GM23338 (cell line): Measurements from ENCODE around the gene CPLANE1. TPM values are rescaled to one million over a fixed set of nuclear protein-coding genes. Genes with fewer than 3 reads are reported as not detected.

Source experiments
- ATAC-seq: fragments of 200-7000 bp; cut with Tn5 transposase; 3 replicates; pipeline ENCODE4 v1.9.1; 2020
- DNase-seq: peaks from one replicate; pipeline ENCODE4 v3.0.0-alpha.2; 2015; ENCODE audit warnings: low spot score
- H2AFZ ChIP-seq: fragments of 200-600 bp; sonication (generic); 2 replicates; pipeline ENCODE4 v1.8.0; 2016; ENCODE audit warnings: antibody characterized with exemption, mild to moderate bottlenecking, moderate library complexity
- H3F3A ChIP-seq: fragments of 200-600 bp; sonication (generic); replicated peaks from 2 replicates; pipeline ENCODE4 v1.8.0; 2017; ENCODE audit warnings: antibody characterized with exemption, mixed run types, low read depth
- H3K27ac ChIP-seq: fragments of 200-600 bp; sonication (generic); 2 replicates; pipeline ENCODE4 v1.6.1; 2016; ENCODE audit warnings: low read depth
- H3K27me3 ChIP-seq: fragments of 200-600 bp; sonication (generic); 2 replicates; pipeline ENCODE4 v1.8.0; 2016; ENCODE audit warnings: mild to moderate bottlenecking, mixed run types, moderate library complexity; ENCODE audit not compliant: insufficient read depth
- H3K36me3 ChIP-seq: fragments of 200-600 bp; sonication (generic); 2 replicates; pipeline ENCODE4 v1.8.0; 2016; ENCODE audit warnings: mild to moderate bottlenecking; ENCODE audit not compliant: insufficient read depth
- H3K4me1 ChIP-seq: fragments of 200-600 bp; sonication (generic); 2 replicates; pipeline ENCODE4 v1.8.0; 2016; ENCODE audit warnings: mild to moderate bottlenecking, moderate library complexity; ENCODE audit not compliant: insufficient read depth
- H3K4me2 ChIP-seq: fragments of 200-600 bp; sonication (generic); 2 replicates; pipeline ENCODE4 v1.7.1; 2017; ENCODE audit warnings: mixed run types
- H3K4me3 ChIP-seq: fragments of 200-600 bp; sonication (generic); 2 replicates; pipeline ENCODE4 v1.6.1; 2016; ENCODE audit warnings: mixed run types
- H3K79me2 ChIP-seq: fragments of 200-600 bp; sonication (generic); replicated peaks from 2 replicates; pipeline ENCODE4 v1.8.0; 2017; ENCODE audit warnings: mild to moderate bottlenecking; ENCODE audit not compliant: insufficient read depth
- H3K9me2 ChIP-seq: fragments of 200-600 bp; sonication (generic); 2 replicates; pipeline ENCODE4 v1.8.0; 2017; ENCODE audit not compliant: insufficient read depth
- H4K20me1 ChIP-seq: fragments of 200-600 bp; sonication (generic); replicated peaks from 2 replicates; pipeline ENCODE4 v1.8.0; 2017; ENCODE audit warnings: mild to moderate bottlenecking; ENCODE audit not compliant: insufficient read depth
- H3K27ac Mint-ChIP-seq: 2 replicates; pipeline ENCODE4 v1.8.0; 2020; ENCODE audit warnings: inconsistent platforms, mild to moderate bottlenecking, moderate library complexity, mixed read lengths
- H3K27me3 Mint-ChIP-seq: 3 replicates; pipeline ENCODE4 v1.8.0; 2022; ENCODE audit warnings: low read depth, mild to moderate bottlenecking, moderate library complexity, mixed read lengths, inconsistent platforms; ENCODE audit not compliant: insufficient read depth, poor library complexity
- H3K36me3 Mint-ChIP-seq: 3 replicates; pipeline ENCODE4 v1.8.0; 2021; ENCODE audit warnings: low read depth, mild to moderate bottlenecking, inconsistent platforms, moderate library complexity, mixed read lengths
- H3K4me1 Mint-ChIP-seq: 3 replicates; pipeline ENCODE4 v1.8.0; 2020; ENCODE audit warnings: mild to moderate bottlenecking, inconsistent platforms, mixed read lengths
- H3K4me3 Mint-ChIP-seq: 3 replicates; pipeline ENCODE4 v1.8.0; 2021; ENCODE audit warnings: moderate library complexity, mild to moderate bottlenecking, inconsistent platforms, mixed read lengths
- H3K9me3 Mint-ChIP-seq: 3 replicates; pipeline ENCODE4 v1.8.0; 2020; ENCODE audit warnings: moderate library complexity, mild to moderate bottlenecking, inconsistent platforms, mixed read lengths
- CREB1 ChIP-seq: fragments of 250-450 bp; sonication (Bioruptor Pico); IDR thresholded peaks from 2 replicates; pipeline ENCODE4 v1.5.0; 2020; ENCODE audit warnings: low read depth, mild to moderate bottlenecking, moderate library complexity
- CTCF ChIP-seq, 2 experiments: fragments of 200-600 bp in 1 of 2; sonication (generic) in 1 of 2; conservative IDR thresholded peaks; 2 replicates each; pipeline versions ENCODE4 v1.5.1 to v1.6.1; 2016 to 2017; ENCODE audit warnings: antibody characterized with exemption in 2 of 2, low read depth in 2 of 2, mild to moderate bottlenecking in 2 of 2, moderate library complexity in 1 of 2
- EZH2phosphoT487 ChIP-seq: fragments of 200-600 bp; sonication (generic); IDR thresholded peaks from one replicate; pipeline ENCODE4 v1.8.1; 2018; ENCODE audit warnings: antibody characterized with exemption; ENCODE audit not compliant: unreplicated experiment
- JUNB ChIP-seq: IDR thresholded peaks from one replicate; pipeline ENCODE4 v1.6.1; 2016; ENCODE audit warnings: antibody characterized with exemption; ENCODE audit not compliant: unreplicated experiment
- NANOG ChIP-seq: IDR thresholded peaks from 2 replicates; pipeline ENCODE4 v1.6.1; 2016; ENCODE audit warnings: antibody characterized with exemption, borderline replicate concordance
- POLR2AphosphoS5 ChIP-seq: IDR thresholded peaks from 2 replicates; pipeline ENCODE4 v1.6.1; 2016; ENCODE audit warnings: antibody characterized with exemption, low read depth
- STAT1 ChIP-seq: IDR thresholded peaks from one replicate; pipeline ENCODE4 v1.6.1; 2016; ENCODE audit warnings: antibody characterized with exemption; ENCODE audit not compliant: unreplicated experiment
- ZNF114 ChIP-seq: fragments of 250-450 bp; sonication (Bioruptor Pico); IDR thresholded peaks from 2 replicates; pipeline ENCODE4 v1.5.0; 2020; ENCODE audit warnings: mild to moderate bottlenecking, moderate library complexity
- ZNF331 ChIP-seq: fragments of 250-450 bp; sonication (Bioruptor Pico); IDR thresholded peaks from 2 replicates; pipeline ENCODE4 v1.5.0; 2020; ENCODE audit warnings: low read depth, mild to moderate bottlenecking, moderate library complexity
- polyA plus RNA-seq: library from polyadenylated mRNA; unstranded; fragments of >200 nt; fragmentation: Nextera tagmentation; extraction: Ambion mirVana; gene quantifications from 2 replicates; pipeline ENCODE4 v1.2.1, GENCODE V29; 2016
- total RNA-seq: library from RNA; depleted of rRNA; stranded (reverse); fragments of >200 nt; shearing (Covaris generic); gene quantifications from 2 replicates; pipeline ENCODE4 v1.2.3, GENCODE V29; 2014
- TF ChIP-seq, protein P1 (sequence below): IDR thresholded peaks from 2 replicates; pipeline ENCODE4 v1.6.1; 2016; ENCODE audit warnings: antibody characterized with exemption
- TF ChIP-seq, protein P2 (sequence below): IDR thresholded peaks from one replicate; pipeline ENCODE4 v1.6.1; 2018; ENCODE audit warnings: antibody characterized with exemption; ENCODE audit not compliant: unreplicated experiment

CPLANE1 gene
- total and polyA plus RNA-seq, 2 experiments from 2014 or later: 5.1 to 8.3 TPM

GRCh38 chr5:37071901-37072581 lies 177.1 kb downstream of the CPLANE1 start (continued):
- TF ChIP-seq, protein P1, sequence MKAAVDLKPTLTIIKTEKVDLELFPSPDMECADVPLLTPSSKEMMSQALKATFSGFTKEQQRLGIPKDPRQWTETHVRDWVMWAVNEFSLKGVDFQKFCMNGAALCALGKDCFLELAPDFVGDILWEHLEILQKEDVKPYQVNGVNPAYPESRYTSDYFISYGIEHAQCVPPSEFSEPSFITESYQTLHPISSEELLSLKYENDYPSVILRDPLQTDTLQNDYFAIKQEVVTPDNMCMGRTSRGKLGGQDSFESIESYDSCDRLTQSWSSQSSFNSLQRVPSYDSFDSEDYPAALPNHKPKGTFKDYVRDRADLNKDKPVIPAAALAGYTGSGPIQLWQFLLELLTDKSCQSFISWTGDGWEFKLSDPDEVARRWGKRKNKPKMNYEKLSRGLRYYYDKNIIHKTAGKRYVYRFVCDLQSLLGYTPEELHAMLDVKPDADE: no peak
- TF ChIP-seq EZH2phosphoT487 (no peak), JUNB (no peak), NANOG (no peak)

DNA sequence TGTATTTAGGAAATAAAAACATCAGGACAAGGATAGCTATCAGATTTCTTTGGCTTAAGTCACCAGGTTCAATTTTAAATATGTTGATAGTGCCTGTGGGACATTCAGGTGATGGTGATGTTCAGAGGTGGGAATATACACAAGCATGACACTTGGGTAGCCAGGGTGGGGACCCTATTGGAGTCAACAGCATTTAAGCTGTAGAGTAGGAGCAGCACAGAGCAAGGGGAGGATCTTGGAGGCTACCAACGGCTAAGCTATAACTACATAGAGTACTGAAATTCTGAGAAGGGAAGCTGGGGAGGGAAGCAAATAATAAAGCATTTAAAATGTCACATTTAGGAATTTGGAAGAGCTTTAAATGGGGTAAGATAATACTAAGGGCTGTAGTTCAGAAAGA lies 177.7 kb downstream of the CPLANE1 start:
- TF ChIP-seq NANOG (no peak), ZNF331 (no peak), JUNB (no peak), CTCF (conservative IDR thresholded peaks at IDR 0.05; ENCODE audit: low read depth in 2 of 2) (no peak), POLR2AphosphoS5 (no peak), STAT1 (no peak), CREB1 (no peak), EZH2phosphoT487 (no peak), ZNF114 (CRISPR knock-in tag) (no peak)
- TF ChIP-seq, protein P2, sequence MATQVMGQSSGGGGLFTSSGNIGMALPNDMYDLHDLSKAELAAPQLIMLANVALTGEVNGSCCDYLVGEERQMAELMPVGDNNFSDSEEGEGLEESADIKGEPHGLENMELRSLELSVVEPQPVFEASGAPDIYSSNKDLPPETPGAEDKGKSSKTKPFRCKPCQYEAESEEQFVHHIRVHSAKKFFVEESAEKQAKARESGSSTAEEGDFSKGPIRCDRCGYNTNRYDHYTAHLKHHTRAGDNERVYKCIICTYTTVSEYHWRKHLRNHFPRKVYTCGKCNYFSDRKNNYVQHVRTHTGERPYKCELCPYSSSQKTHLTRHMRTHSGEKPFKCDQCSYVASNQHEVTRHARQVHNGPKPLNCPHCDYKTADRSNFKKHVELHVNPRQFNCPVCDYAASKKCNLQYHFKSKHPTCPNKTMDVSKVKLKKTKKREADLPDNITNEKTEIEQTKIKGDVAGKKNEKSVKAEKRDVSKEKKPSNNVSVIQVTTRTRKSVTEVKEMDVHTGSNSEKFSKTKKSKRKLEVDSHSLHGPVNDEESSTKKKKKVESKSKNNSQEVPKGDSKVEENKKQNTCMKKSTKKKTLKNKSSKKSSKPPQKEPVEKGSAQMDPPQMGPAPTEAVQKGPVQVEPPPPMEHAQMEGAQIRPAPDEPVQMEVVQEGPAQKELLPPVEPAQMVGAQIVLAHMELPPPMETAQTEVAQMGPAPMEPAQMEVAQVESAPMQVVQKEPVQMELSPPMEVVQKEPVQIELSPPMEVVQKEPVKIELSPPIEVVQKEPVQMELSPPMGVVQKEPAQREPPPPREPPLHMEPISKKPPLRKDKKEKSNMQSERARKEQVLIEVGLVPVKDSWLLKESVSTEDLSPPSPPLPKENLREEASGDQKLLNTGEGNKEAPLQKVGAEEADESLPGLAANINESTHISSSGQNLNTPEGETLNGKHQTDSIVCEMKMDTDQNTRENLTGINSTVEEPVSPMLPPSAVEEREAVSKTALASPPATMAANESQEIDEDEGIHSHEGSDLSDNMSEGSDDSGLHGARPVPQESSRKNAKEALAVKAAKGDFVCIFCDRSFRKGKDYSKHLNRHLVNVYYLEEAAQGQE: no peak
- TF ChIP-seq, protein P1: no peak
- H3K4me1 ChIP-seq: no peaks in the 10 kb centered on the region
- H3K4me1 Mint-ChIP-seq: no peaks in the 10 kb centered on the region
- H3K9me3 Mint-ChIP-seq: no peaks in the 10 kb centered on the region; the same call in 2 of the 3 replicates
- H3K36me3 ChIP-seq: no peaks in the 10 kb centered on the region
- no peak overlapping the region for H3K4me2 ChIP-seq
- H3K79me2 ChIP-seq: no peaks in the 10 kb centered on the region
- no peak overlapping the region for H2AFZ ChIP-seq
- no peaks in the 10 kb centered on the region for H4K20me1 ChIP-seq
- no peaks in the 10 kb centered on the region for H3K9me2 ChIP-seq
- no peak overlapping the region for H3K27ac Mint-ChIP-seq
- no peak for ATAC-seq
- H3K27me3 Mint-ChIP-seq: no peaks in the 10 kb centered on the region
- no peaks in the 10 kb centered on the region for H3K27me3 ChIP-seq
- H3K4me3 ChIP-seq: no peak overlapping the region
- no peak overlapping the region for H3K27ac ChIP-seq
- H3F3A ChIP-seq: no peaks in the 10 kb centered on the region
- no peak overlapping the region for H3K4me3 Mint-ChIP-seq
- DNase-seq: no peak
- H3K36me3 Mint-ChIP-seq: no peaks in the 10 kb centered on the region
